Iris pigment epithelial cell (primary cell): ENCODE measurements around the gene BCL2L12.

Experiments used
- DNase-seq: peaks from one replicate; pipeline ENCODE4 v3.0.0-alpha.2; 2011; ENCODE audit warnings: low read depth

The BCL2L12 gene

GRCh38 chr19:49664171-49665035, 1.3 kb upstream of the BCL2L12 start:
- DNase-seq: peak; percentile 77

- no peak for DNase-seq
These were observed 740 bp upstream of the BCL2L12 start for GRCh38 chr19:49665036-49665350.

- DNase-seq: no peak
These were observed 349 bp downstream of the BCL2L12 start for GRCh38 chr19:49666120-49666444.

- DNase-seq: no peak
These were observed 1.7 kb downstream of the BCL2L12 start for GRCh38 chr19:49667473-49667872.

GRCh38 chr19:49669516-49669915, 3.8 kb downstream of the BCL2L12 start:
- DNase-seq: peak; percentile 20

GRCh38 chr19:49672131-49672919, 6.6 kb downstream of the BCL2L12 start:
- DNase-seq: peak; percentile 57

GRCh38 chr19:49676136-49676783, 10.5 kb downstream of the BCL2L12 start:
- peak; percentile 95 for DNase-seq

GRCh38 chr19:49676784-49677230, 11.1 kb downstream of the BCL2L12 start:
- DNase-seq: peak; percentile 100

- peak; percentile 20 for DNase-seq
These were observed 11.6 kb downstream of the BCL2L12 start, which contains the start of gene PRMT1 for GRCh38 chr19:49677231-49677900. Gene PRMT1, plus strand, starts transcription at chr19:49677271. Its CDS starts 10 bp downstream, at chr19:49677281.

GRCh38 chr19:49677901-49678674, 12.4 kb downstream of the BCL2L12 start:
- peak; percentile 77 for DNase-seq

GRCh38 chr19:49678985-49679770, 13.4 kb downstream of the BCL2L12 start:
- no peak for DNase-seq

- DNase-seq: no peak
These were observed 14.2 kb downstream of the BCL2L12 start for GRCh38 chr19:49679771-49680413.

GRCh38 chr19:49680421-49681351, 15.0 kb downstream of the BCL2L12 start:
- DNase-seq: peak; percentile 70

- DNase-seq: no peak
These were observed 16.1 kb downstream of the BCL2L12 start for GRCh38 chr19:49681830-49682229.

GRCh38 chr19:49682274-49682673, 16.5 kb downstream of the BCL2L12 start:
- no peak for DNase-seq

GRCh38 chr19:49683814-49684250, 18.1 kb downstream of the BCL2L12 start:
- no peak for DNase-seq

GRCh38 chr19:49684251-49684982, 18.7 kb downstream of the BCL2L12 start:
- DNase-seq: no peak

GRCh38 chr19:49684983-49685553, 19.3 kb downstream of the BCL2L12 start:
- DNase-seq: no peak
